HG03571 (cell line): ENCODE results near the gene HCN1.
"Not testable (repeated sequence)": the region's sequence is repeated elsewhere in the genome, so short reads cannot be mapped to it uniquely, and the experiment has no call there.

Experiments used
- ATAC-seq: cut with Tn5 transposase; IDR thresholded peaks from one replicate; pipeline ENCODE4 v1.9.1; 2021; ENCODE audit not compliant: unreplicated experiment

The HCN1 gene

GRCh38 chr5:45312627-45313026 lies 383.6 kb downstream of the HCN1 start:
- ATAC-seq, result not testable (repeated sequence)

DNA sequence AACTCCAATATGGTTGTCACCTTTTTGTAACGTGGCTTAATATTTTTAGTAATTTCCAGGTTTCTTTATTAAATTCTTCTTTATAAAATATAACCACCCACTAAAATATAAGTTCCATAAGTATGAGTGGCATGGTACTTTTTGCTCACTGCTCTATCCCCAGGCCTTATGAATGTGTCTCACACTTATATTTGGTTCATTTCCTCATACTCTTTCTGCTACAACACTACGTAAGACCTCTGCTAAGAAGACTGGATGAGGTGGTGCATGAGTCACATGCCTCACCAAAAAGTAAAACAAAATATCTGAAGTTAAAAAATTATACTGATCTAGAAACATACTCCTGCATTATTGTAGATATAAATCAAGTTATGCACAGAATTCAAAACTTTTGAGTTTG lies 400.9 kb downstream of the HCN1 start:
- ATAC-seq, result no peak

DNA sequence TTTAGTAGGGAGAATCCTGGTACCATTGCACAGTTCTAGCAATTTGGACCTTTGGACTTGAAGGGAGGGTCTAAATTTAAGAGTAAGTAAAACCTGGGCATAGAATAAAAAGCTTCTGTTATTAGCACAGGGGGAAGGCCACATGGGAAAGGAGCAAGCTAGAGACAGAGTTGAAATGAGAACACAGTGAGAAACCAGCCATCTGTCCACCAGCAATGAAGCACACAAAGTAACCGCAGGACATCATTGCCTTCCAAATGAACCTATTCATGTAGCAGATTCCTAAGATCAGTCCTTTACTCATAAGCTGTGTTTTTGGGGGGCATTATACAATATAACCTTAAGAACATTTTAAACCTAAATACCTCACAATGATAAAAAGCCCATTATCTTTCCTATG lies 407.4 kb downstream of the HCN1 start:
- no peak for ATAC-seq

DNA sequence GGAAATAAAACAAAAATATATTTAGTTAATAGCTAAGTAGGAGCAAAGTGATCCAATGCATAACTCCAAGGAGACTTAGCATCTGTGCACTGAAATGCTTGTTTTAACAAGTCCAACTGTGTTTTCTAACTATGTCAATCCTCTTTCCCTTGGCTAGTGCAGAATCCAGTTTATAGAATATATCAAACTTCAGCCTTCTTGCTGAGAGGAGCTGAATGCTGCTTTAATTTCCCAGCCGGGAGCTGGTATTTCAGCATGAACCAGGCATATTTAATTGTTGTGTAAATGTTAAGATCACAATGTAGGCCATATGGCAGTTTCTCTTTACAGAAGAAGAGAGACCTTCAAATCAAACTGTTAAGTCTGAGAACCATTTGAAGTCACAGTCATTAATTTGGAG lies 411.7 kb downstream of the HCN1 start:
- ATAC-seq, result no peak

DNA sequence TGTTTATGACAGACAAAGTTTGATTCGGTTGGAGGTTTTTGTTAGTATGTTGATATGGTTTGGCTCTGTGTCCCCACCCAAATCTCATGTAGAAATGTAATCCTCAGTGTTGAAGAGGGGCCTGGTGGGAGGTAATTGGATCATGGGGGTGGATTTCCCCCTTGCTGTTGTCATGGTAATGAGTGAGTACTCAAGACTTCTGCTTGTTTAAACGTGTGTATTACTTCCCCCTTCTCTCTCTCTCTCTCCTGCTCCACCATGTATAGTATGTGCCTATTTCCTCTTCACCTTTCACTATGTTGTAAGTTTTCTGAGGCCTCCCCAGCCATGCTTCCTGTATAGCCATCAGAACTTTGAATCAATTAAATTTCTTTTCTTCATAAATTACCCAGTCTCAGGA lies 415.1 kb downstream of the HCN1 start:
- no peak for ATAC-seq

DNA sequence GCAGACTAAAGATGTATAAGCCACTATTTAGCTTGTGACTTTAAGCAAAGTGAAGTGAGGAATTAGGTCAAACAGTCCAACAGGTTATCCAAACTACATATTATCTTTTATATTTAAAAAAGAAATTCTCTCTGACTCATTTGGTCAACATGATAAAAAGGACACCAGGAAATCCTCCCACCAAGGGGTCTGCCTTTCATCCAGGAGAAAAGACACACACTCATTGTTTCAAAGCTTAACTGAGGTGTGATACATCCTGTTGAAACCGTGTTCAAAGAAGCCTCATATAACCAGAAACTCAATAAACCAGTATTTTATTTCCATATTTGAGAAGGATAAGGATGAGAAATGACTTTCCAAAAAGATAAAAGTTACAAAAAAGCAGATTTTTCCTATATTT lies 417.1 kb downstream of the HCN1 start:
- no peak for ATAC-seq

DNA sequence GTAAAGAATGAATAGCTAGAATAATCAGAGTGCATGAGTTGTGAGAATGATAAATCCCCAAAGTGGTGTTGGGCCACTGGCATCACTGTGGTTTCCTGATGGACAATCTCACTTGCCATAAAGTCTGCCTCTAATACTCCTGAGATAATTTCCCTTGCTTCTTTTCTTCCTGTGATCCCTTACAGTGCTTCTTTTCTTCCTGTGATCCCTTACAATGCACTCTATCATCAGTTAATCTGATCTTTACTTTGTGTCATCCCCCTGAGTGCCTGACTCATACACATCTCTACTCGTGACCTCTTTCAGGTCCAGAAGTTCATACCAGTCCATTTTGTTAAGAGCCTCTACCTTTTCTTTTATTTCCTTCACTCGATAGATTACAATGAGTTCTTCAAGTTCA lies 418.3 kb downstream of the HCN1 start:
- ATAC-seq, result no peak

- ATAC-seq, result no peak
These were observed 421.9 kb downstream of the HCN1 start for GRCh38 chr5:45274241-45274640.

- no peak for ATAC-seq
These were observed 424.6 kb downstream of the HCN1 start for GRCh38 chr5:45271626-45272025.

DNA sequence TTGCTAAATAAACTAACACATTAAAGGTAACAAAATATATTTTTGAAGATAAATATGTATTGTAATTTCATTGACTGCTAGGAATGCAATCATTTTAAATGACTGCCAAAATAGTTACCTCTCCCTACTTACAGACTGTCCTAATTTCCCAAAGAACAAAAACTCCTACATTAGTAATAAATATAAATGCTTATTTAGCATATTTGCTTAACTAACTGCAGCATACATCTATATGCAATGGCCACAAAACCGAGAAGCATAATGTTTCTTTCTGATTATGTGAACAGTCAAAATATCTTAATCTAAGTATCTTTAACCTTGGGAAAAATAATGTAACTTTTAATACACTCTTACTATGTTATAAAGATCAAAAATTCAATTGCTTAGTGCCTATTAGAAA lies 431.7 kb downstream of the HCN1 start:
- ATAC-seq, result no peak

GRCh38 chr5:45262061-45262590 lies 434.1 kb downstream of the HCN1 start:
- ATAC-seq, result no peak

- no peak for ATAC-seq
These were observed 435.1 kb downstream of the HCN1 start for GRCh38 chr5:45261125-45261524.

DNA sequence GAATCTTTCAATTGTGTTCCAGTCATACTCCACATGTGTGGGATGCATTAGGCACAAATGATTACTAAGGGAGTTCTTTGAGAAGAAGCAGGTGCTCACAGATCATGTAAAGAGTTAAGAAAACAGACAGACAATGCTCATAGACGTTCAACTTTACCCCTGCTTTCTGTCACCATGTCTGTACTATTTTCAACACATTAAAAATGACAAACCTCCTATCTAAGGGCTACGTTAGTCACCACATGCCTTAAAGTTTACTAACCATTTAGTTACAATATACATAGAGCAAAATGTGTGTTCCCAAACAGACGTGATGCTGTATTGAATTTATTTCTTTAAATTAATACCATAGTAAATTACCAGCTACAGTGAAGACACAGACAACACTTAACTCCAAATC lies 435.9 kb downstream of the HCN1 start:
- ATAC-seq, result no peak

DNA sequence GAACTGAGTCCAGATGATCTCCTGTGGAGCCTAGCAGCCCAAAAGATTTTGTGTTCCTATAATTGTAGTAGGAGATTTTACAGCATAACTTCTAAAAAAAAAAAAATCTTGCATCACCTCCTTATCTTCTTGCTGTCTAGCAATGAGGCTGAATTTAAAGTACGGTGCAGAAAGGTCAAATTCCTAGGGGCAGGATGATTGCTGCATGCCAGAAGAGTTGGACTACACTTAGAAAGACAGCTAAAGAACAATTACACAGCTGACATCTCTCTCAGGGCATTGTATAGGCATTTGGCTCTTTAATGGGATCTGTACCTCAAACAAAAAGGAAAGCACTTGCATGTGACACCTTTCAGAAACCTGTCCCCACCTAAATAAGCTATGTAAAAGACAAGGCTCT lies 443.2 kb downstream of the HCN1 start:
- ATAC-seq, result no peak

DNA sequence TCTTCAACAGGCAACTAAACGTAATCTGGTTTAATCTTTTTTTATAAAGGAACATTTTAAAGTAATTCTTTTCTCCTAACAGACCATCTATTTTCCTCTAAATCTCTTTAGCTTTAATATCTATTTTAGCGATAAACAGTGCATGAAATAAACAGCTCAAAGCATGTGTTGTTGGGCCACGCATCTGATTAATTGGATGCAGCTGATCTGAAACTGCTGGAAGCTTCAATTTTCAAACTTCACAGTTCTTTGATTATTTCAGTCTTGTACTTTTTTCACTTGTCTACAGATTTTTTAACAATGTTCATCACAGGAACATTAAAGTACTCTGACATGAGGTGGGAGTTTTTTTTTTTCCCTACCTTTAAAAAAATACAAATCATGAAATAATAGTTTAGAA lies 443.6 kb downstream of the HCN1 start:
- no peak for ATAC-seq

GRCh38 chr5:45225571-45226031 lies 470.6 kb downstream of the HCN1 start:
- ATAC-seq, result no peak

GRCh38 chr5:45205403-45205961 lies 490.7 kb downstream of the HCN1 start:
- no peak for ATAC-seq
